HG03196 (cell line): ENCODE data around the gene ZNF747.

Experiments used
- ATAC-seq: cut with Tn5 transposase; IDR thresholded peaks from one replicate; pipeline ENCODE4 v1.9.1; 2021; ENCODE audit not compliant: unreplicated experiment

Gene ZNF747

DNA sequence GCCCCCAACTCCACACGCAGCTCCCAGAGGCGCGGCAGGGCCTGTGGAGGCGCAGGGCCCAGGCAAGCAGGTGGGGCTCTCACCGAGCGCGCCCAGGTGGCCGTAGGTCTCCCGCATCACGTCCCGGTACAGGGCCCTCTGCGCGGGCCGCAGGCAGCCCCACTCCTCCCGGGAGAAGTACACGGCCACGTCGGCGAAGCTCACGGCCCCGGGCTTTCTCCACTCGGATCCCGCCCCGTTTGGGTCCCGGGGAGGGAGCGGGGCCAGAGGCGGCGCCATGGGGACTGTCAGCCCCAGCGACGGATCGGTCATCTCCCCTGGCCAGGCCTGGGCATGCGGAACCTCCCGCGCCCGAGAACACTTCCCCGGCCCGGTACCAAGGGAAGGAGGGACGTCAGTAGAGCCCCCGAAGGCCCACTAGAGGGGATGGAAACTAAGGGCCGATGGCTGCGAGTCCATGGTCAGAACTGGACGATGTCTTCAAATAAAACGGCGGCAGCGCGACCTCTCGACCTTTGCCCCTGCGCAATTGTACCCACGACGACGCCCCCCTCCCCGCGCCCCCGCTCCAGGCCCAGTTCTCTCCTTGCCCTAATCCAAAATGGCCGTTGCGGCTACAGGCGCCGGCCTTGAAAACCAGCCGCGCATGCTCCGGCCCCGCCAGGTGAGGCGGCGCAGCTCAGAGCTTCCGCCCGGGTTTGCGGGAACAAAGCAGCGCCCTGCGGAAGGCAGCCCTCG lies at the start of gene ZNF747:
Gene ZNF747 (minus strand): TSS at position 491 of the 738 bp plus-strand sequence. CDS start 179 bp downstream, at position 312.
- peak; percentile 62 for ATAC-seq

DNA sequence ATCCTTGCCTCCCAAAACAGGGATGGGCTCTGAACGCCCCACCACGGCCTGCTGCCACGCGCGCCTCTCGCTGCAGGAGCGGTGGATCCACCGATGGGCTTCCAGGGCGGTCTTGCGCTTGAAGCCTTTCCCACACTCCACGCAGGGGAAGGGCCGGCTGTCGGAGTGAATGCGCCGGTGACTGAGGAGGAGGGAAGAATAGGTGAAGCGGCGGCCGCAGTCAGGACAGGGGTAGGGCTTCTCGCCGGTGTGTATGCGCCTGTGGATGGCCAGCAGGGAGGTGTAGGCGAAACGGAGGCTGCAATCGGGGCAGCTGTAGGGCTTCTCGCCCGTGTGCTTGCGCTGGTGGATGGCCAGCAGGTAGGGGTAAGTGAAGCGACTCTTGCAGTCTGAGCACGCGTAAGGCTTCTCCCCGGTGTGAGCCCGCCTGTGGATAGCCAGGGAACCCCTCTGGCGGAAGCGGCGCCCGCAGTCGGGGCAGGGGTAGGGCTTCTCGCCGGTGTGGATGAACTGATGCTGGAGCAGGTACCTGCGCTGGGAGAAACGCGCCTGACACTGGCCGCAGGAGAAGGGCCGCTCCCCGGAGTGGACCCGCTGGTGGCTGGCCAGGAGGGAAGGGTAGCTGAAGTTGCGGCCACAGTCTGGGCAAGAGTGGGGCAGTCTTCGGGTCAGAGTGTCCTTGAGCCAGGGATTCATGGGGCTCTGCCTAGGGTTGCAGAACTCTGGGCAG lies 48.1 kb upstream of the ZNF747 start:
- no peak for ATAC-seq

DNA sequence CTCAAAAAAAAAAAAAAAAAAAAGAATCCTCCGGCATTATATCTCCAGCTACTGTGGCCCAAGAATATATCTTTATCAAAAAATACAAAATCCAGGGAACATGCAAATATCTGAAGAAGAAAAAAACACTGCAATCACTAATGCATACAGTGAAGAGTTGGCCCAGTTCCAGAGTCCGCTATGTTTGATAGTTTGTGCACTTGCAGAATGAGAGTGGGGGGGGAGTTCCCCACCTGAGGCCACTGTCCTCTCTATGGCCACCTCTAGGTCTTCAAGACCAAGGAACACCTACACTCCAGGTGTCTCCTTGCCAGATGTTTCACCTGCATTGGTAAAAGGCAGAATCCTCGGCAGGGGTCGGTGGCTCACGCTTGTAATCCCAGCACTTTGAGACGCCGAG lies 46.8 kb upstream of the ZNF747 start:
- ATAC-seq = no peak

DNA sequence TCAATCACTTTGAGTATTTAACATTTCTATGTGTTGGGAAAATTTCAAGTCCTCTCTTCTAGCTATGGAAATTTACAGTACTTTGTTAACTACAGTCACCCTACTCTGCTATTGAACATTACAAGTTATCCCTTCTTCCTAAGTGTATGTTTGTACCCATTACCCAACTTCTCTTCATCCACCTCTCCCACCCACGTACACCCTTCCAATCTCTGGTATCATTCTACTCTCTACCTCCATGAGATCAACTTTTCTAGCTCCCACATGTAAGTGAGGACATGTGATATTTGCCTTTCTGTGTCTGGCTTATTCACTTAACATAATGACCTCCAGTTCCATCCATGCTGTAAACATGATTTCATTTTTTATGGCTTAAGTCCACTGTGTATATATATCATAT lies 40.0 kb upstream of the ZNF747 start:
- no peak for ATAC-seq

DNA sequence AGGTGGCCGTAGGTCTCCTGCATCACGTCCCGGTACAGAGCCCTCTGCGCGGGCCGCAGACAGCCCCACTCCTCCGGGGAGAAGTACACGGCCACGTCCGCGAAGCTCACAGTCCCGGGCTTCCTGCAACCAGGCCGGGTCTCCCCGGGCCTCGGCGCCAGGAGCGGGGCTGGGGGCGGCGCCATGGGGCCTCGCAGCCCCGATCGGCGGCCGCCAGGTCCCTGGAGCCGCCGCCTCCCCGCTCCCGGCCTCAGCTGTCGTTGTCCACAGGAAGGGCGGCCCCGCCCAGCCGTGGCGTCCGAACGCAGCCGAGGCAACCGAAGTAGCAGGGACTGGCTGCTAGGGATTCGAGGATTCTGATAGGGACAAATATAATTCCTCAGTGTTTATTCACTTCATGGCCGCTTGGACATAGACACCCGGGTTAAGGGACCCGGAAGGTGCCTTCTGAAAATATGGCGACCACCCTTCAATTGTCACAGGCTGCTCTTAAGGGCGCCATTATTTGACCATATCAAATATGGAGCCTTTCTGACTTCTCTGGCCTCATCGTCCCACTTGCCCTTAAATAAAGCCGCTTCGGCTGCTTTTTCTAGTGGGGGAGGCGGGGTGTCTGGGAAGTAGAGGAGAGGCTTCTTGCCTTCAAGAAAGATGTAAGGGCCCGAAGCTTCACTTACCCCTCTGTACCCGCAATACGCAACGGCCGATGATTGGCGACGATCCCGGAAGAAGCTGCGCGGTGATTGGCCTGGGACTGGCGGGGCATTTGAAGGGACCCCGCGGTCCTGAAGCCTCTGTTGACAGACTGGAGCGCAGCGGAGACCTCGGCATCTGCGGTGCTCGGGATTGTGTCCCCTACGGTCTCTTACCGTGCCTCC lies 37.0 kb upstream of the ZNF747 start, which contains the start of gene ZNF688:
Gene ZNF688 (minus strand): TSS at position 270 of the 878 bp plus-strand sequence. CDS start 85 bp downstream, at position 185.
- peak; percentile 67 for ATAC-seq

DNA sequence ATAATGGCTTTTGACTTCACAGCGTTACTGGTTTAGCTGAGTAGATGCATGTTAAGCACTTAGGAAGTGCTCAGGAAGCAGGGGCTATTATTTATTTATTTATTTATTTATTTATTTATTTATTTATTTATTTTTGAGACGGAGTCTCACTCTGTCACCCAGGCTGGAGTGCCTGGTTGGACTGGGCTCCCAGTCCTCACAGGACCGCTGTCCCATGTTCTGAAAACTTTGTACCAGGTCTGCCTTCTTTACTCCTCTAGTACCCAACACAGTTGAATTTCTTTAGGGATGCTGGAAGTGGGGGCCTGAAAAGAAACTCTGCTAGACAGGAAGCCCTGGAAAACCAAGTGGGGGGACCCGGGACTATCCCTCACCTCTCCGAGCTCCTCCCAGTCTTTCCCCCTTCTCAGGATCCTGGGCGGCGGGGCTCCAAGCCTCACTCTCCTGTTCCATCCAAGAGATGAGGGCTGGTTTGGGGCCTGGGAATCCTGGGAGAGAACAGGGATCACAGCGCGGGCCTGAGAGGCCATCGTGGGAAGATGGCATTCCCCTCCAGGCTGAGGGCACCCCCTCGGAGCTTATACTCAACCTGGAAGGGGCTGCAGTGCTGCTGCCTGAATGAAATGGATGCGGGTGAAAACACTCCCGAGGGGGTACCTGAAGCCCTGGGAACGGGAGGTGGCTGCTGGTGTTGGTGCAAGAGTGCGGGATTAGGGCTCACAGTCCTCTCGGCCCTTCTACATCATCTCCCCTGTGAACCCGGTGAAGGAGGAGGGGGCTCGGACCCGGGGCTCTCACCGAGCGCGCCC lies 36.2 kb upstream of the ZNF747 start:
- ATAC-seq = no peak

DNA sequence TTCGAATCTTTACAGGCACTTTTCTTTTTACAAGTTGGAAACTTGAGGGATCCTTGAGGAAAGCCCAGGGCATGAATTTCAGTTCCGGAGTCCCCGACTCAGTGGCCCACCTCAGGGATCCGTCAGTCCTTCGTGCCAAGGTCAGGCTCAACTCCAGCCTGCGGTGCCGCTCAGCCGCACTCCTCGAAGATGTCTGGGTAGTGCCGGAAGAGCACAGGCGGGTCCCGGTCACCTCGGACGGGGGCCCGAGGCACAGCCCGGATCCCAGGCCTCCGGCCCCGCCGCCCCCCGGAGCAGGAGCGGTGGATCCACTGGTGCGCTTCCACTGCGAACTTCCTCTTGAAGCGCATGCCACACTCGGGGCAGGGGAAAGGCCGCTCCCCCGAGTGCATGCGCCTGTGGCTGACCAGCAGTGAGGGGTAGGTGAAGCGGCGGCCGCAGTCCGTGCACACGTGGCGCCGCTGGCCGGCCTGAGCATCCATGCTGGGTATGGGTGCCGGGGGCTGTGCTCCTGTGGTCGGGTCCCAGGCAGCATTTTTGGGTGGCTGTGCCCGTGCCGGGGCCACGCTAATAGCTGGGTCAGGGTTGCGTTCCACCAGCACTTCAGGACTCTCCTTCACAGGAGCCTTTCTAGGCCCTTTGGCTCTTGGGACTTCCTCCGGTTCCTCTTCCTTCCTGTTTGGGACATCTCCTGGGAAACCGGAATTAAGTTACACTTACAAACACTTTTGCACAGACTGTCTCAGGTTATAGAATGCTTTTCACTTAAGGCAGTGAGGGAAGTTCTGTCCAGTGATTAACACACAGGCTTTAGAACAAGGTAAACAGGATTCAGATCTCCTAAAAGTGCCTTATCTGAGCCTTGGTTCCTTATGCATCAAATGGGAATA lies 35.3 kb upstream of the ZNF747 start:
- ATAC-seq = no peak

DNA sequence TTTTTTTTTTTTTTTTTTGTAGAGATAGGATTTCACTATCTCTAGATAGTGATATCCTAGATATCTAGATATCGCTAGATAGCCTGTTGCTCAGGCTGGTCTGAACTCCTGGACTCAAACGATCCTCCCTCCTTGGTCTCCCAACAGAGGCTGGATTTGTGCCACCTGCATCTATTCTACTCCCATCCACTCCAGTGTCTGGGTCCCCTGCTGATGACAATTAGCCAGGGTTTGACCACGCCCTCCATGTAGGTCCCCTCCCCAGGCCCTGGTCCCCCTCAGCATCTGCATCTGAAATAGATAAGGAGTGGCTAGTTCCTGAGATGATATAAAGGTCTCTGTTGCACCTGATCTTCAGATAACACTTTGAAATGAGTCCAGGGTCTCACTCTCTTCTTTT lies 34.6 kb upstream of the ZNF747 start:
- no peak for ATAC-seq

DNA sequence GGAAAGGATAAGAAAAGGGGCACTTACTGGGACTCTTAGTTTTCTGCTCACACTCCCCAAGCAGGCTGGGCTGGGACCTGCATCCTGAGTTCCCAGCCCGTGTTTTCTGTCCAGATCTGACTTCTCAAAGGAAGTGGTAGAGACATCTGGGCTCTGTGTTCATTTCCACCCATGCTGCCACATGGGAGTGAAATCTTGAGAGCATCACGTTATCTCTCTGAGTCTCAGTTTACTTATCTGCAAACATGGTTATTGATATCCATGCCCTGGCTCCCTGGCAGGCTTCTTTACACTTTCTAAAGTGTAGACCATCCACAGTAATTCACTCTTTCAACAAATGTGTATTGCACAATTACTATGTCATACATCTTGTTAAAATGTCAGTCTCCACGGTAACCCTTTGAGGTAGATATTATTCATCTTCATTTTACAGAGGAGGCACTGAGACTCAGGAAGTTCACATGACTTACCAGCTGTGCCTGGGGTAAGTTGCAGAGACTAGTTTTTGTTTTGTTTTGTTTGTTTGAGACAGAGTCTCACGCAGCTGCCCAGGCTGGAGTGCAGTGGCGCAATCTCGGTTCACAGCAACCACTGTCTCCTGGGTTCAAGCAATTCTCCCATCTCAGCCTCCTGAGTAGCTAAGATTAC lies 33.5 kb upstream of the ZNF747 start:
- ATAC-seq = peak; percentile 30

DNA sequence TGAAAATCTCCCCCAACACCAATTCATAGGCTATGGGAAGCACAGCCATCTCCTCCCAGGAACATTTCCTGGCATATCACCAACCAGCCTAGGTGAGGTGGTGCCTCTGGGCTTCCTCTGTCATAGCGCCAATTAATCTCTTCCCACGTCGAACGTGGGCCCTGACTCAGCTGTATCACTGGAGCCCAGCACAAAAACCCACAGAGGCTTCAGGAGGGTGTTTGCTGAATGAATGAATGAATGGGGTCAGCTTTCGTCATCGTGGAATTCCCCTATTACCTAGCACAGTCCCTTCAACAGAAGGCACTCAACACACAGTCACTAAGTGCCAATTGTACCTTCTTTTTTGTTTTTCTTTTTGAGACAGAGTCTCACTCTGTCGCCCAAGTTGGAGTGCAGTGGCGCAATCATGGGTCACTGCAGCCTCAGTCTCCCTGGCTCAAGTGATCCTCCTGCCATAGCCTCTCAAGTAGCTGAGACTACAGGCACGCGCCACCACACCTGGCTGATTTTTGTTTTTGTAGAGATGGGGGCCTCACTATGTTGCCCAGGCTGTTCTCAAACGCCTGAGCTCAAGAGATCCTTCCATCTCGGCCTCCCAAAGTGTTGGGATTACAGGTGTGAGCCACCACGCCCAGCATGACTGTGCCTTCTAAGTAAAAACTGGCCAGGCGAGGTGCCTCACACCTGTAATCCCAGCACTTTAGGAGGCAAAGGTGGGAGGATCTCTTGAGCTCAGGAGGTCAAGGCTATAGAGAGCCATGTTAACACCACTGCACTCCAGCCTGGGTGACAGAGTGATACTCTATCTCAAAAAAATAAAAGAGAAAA lies 32.7 kb upstream of the ZNF747 start:
- ATAC-seq = no peak

DNA sequence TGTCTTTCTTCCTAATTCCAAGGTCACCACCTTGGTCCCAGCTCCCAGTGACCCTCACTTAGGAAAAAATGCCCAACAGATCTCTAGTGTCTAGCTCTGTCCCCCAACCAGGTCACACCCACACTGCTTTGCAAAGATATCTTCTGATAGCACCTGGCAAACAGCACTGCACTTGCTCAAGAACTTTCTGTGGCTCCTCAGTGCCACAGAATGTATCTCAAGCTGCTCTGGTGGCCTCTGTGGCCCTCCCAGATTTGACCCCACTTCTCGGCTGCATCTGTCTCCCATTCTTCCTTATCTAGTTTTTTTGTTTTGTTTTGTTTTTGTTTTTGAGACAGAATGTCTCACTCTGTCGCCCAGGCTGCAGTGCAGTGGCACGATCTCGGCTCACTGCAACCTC lies 31.9 kb upstream of the ZNF747 start:
- ATAC-seq = no peak

DNA sequence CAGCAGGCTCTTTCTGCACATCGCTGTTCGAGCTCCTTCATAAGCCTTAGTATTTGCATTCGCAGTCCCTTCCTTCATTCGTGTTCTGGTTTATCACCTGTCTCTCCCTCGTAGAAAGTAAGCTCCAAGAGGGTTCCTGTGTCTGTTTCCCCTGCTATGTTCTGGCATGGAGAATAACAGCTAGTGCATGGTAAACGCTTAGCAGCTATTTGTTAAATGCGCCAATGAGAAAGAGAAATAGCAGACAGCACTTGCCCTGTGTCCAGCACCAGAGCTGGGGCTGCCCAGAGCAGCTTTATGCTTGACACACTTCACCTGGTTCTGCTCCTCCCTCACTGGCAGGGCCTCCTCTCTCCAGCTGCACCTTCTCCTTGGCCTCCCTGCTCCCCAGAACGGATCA lies 31.3 kb upstream of the ZNF747 start:
- no peak for ATAC-seq

DNA sequence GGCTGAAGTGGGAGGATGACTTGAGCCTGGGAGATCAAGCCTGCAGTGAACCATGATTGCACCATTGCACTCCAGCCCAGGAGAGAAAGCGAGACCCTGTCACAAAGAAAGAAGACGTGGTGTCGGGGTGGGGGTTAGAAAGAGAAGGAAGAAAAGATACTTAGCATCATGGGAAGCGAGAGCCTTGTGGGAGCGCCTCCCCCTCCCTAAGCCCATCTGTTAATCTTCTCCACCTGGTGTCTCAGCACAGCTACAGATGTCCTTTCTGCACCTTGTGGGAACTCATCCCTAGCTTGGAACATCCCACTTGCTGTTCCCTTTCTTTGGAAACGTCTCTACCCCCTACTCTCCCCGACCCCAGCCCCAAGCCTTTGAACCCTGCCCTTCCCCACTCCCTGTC lies 30.9 kb upstream of the ZNF747 start:
- no peak for ATAC-seq

DNA sequence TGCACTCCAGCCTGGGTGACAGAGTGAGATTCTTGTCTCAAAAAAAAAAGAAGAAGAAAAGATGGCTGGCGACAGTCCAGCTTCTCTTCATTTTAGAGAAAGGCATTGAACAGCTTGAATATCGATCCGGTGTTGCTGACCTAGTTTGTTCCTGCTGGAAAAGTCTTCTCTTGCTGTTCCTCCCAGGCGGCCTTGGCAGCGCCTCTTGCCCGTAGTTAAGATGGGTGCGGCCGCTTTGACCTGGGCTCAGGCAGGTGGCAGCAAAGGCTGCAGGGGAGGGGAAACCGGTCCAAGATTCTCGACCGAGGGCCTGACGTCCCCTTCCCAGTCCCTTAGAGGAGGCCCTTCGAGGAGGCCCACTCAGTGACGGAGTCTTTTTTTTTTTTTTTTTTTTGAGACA lies 27.4 kb upstream of the ZNF747 start:
- no peak for ATAC-seq

DNA sequence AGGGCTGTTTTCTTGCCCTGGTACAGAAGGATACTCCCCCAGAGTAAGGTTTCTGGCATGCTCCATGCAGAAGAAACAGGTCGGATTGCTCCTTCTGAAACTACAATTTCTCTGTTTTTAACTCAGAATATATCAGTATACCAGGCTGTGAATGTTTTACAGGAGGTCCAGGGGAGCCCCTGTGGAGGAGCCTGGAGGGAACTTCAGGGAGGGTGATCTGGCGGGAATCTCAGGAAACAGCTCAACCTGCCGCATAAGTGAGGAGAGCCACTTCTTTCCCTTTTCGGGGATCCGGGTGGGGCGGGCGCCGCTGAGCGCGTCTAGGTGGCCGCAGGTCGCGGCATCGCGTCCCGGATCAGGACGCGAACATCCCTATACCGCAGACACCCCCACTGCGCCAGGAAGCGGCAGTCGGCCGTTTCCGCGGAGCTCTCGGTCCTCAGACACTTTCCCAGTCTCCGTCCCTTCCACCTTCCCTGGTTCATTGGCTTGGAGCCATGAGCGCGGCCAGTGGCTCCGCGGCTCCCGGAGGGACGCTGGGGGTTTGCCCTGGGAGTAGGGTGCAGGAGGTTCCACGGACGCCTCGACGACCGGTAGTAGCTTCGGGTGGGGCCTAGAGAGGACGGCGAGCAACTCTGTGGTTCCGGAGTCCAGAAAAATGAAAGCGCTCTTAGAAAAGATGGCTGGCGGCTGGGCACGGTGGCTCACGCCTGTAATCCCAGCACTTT lies 26.6 kb upstream of the ZNF747 start:
- ATAC-seq = no peak

DNA sequence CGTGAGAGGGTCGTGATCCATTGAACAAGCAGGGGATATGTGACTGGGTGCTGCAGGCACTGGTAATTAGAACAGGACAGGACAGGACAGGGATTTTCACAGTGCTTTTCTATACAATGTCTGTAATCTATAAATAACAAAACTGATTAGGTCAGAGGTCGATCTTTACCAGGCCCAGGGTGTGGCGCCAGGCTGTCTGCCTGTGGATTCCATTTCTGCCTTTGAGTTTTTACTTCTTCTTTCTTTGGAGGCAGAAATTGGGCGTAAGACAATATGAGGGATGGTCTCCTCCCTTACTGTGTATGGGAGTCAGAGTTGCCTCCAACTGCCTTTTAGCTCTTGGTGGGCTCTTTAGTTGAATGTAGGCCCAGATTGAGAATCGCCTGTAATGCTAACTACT lies 25.0 kb upstream of the ZNF747 start:
- ATAC-seq = no peak

DNA sequence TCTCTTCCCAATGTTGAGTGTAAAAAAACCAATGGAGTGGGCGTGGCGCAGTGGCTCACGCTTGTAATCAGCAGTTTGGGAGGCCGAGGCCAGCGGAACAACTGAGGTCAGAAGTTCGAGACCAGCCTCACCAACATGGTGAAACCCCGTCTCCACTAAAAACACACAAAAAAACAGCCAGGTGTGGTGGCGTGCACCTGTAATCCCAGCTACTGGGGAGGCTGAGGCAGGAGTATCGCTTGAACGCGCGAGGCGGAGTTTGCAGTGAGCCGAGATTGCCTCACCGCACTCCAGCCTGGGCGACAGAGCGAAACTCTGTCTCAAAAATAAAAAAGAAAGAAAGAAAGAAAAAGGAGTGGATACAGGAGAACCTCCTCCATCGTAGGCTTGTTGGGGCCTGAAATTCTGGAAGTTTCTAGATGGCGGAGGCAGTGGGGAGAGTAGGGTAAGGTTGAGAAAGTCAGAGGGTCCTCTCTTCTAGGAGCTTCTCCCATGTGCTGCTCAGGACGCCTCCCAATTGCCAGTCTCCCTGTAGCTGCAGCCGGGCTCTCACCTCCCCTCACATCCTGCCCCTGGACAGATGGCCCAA lies 24.2 kb upstream of the ZNF747 start:
- ATAC-seq = no peak
